Keratinocyte (primary cell): ENCODE results near the gene SLC7A7. TPM values are rescaled to one million over a fixed set of nuclear protein-coding genes. Genes with fewer than 3 reads are reported as not detected.

ENCODE experiments used
- DNase-seq: peaks from one replicate; pipeline ENCODE4 v3.0.0-alpha.2; 2011; ENCODE audit warnings: low read depth, missing footprints, low spot score
- FAIRE-seq: peaks from 2 replicates; lab custom pipeline; 2011; peaks lifted over from hg19 to GRCh38; lab: Jason Lieb, UNC
- H2AFZ ChIP-seq: 2 replicates; pipeline ENCODE4 v1.6.0; 2012; ENCODE audit warnings: low read length, control low read depth, inconsistent platforms; ENCODE audit not compliant: control insufficient read depth
- H3K27ac ChIP-seq: 2 replicates; pipeline ENCODE4 v1.5.1; 2011; ENCODE audit warnings: low read length; ENCODE audit not compliant: control insufficient read depth, insufficient read depth
- H3K27me3 ChIP-seq: 3 replicates; pipeline ENCODE4 v1.6.0; 2011; ENCODE audit warnings: low read length; ENCODE audit not compliant: control insufficient read depth, insufficient read depth; ENCODE audit errors: extremely low read depth
- H3K36me3 ChIP-seq, 2 experiments: 2 replicates in 1 of 2; 3 replicates in 1 of 2; pipeline ENCODE4 v1.5.1; 2011; ENCODE audit warnings: low read length in 2 of 2, mild to moderate bottlenecking in 1 of 2; ENCODE audit not compliant: control insufficient read depth in 2 of 2, insufficient read depth in 2 of 2; ENCODE audit errors: extremely low read depth in 1 of 2
- H3K4me1 ChIP-seq: 3 replicates; pipeline ENCODE4 v1.5.1; 2011; ENCODE audit warnings: low read length; ENCODE audit not compliant: control insufficient read depth, insufficient read depth; ENCODE audit errors: extremely low read depth
- H3K4me2 ChIP-seq: 3 replicates; pipeline ENCODE4 v1.6.0; 2011; ENCODE audit warnings: low read depth, low read length; ENCODE audit not compliant: control insufficient read depth, insufficient read depth; ENCODE audit errors: extremely low read depth
- H3K4me3 ChIP-seq, 3 experiments: fragments of 200-600 bp in 1 of 3; sonication (generic) in 1 of 3; 2 replicates in 2 of 3; 3 replicates in 1 of 3; pipeline ENCODE4 v1.5.1; 2011 to 2016; ENCODE audit warnings: low read length in 3 of 3, mild to moderate bottlenecking in 3 of 3, control low read depth in 2 of 3, inconsistent platforms in 1 of 3, low read depth in 1 of 3, mixed read lengths in 1 of 3, mixed run types in 1 of 3, moderate library complexity in 1 of 3; ENCODE audit not compliant: control insufficient read depth in 2 of 3, insufficient read depth in 2 of 3; ENCODE audit errors: extremely low read depth in 1 of 3
- H3K79me2 ChIP-seq: 2 replicates; pipeline ENCODE4 v1.6.0; 2012; ENCODE audit warnings: low read length; ENCODE audit not compliant: control insufficient read depth, insufficient read depth
- H3K9ac ChIP-seq: 3 replicates; pipeline ENCODE4 v1.6.0; 2011; ENCODE audit warnings: low read length; ENCODE audit not compliant: control insufficient read depth, insufficient read depth; ENCODE audit errors: extremely low read depth
- H3K9me1 ChIP-seq: 3 replicates; pipeline ENCODE4 v1.6.0; 2011; ENCODE audit warnings: low read length; ENCODE audit not compliant: control insufficient read depth, insufficient read depth; ENCODE audit errors: extremely low read depth
- H3K9me3 ChIP-seq: 2 replicates; pipeline ENCODE4 v1.5.1; 2012; ENCODE audit warnings: low read depth, low read length; ENCODE audit not compliant: control insufficient read depth
- H4K20me1 ChIP-seq: 3 replicates; pipeline ENCODE4 v1.6.0; 2011; ENCODE audit warnings: low read length; ENCODE audit not compliant: control insufficient read depth, insufficient read depth; ENCODE audit errors: extremely low read depth
- EZH2 ChIP-seq: IDR thresholded peaks from one replicate; pipeline ENCODE4 v1.6.1; 2012; ENCODE audit warnings: inconsistent platforms, mild to moderate bottlenecking, low read length, moderate library complexity
- dilution Hi-C: fragments of 300-500 bp; cut with MboI; formaldehyde crosslinking; loops from one replicate; pipeline ENCODE4 v1.7.0; 2020; ENCODE audit warnings: low sequenced_read_pairs; ENCODE audit not compliant: extremely low pct_ligation_motif_present
- polyA plus RNA-seq, 5 experiments: library from polyadenylated mRNA; depleted of rRNA in 3 of 5; stranded (reverse) in 3 of 5; stranded (forward) in 1 of 5; unstranded in 1 of 5; fragments of >200 nt; gene quantifications; 1 replicate in 1 of 5; 2 replicates in 3 of 5; 3 replicates in 1 of 5; pipeline versions ENCODE4 v1.2.1 to v1.2.3, GENCODE V29; 2011 to 2012; ENCODE audit warnings: missing spikeins in 2 of 5, low read depth in 1 of 5, low replicate concordance in 1 of 5
- TF ChIP-seq, protein P1 (sequence below), 3 experiments: IDR thresholded peaks in 1 of 3; conservative IDR thresholded peaks in 1 of 3; optimal IDR thresholded peaks in 1 of 3; 2 replicates in 2 of 3; 3 replicates in 1 of 3; pipeline versions ENCODE3 to v1.5.1; 2011; ENCODE audit warnings: low read length in 3 of 3, mild to moderate bottlenecking in 3 of 3, moderate library complexity in 2 of 3, control low read depth in 1 of 3, inconsistent platforms in 1 of 3; ENCODE audit not compliant: insufficient read depth in 2 of 3; ENCODE audit errors: extremely low read depth in 1 of 3

SLC7A7 gene
- polyA plus RNA-seq, 1 donor (not counting 4 experiments of a cell fraction or from before 2014, with no cell fraction given) = 0.20 TPM

- no peaks in the 10 kb centered on the region for H3K27me3 ChIP-seq
- dilution Hi-C loops = no loop called here
- H2AFZ ChIP-seq = no peak overlapping the region
- no peak overlapping the region for H3K4me3 ChIP-seq
- H4K20me1 ChIP-seq = no peaks in the 10 kb centered on the region
- DNase-seq (no peak), FAIRE-seq (no peak)
- no peaks in the 10 kb centered on the region for H3K9me3 ChIP-seq
- H3K9me1 ChIP-seq = no peaks in the 10 kb centered on the region
- H3K79me2 ChIP-seq = no peaks in the 10 kb centered on the region
- H3K4me2 ChIP-seq = no peak overlapping the region
- H3K4me1 ChIP-seq = peaks cover 11% of the 10 kb centered on the region
- no peak overlapping the region for H3K9ac ChIP-seq
- H3K36me3 ChIP-seq = no peaks in the 10 kb centered on the region
- no peak overlapping the region for H3K27ac ChIP-seq
- TF ChIP-seq, protein P1, sequence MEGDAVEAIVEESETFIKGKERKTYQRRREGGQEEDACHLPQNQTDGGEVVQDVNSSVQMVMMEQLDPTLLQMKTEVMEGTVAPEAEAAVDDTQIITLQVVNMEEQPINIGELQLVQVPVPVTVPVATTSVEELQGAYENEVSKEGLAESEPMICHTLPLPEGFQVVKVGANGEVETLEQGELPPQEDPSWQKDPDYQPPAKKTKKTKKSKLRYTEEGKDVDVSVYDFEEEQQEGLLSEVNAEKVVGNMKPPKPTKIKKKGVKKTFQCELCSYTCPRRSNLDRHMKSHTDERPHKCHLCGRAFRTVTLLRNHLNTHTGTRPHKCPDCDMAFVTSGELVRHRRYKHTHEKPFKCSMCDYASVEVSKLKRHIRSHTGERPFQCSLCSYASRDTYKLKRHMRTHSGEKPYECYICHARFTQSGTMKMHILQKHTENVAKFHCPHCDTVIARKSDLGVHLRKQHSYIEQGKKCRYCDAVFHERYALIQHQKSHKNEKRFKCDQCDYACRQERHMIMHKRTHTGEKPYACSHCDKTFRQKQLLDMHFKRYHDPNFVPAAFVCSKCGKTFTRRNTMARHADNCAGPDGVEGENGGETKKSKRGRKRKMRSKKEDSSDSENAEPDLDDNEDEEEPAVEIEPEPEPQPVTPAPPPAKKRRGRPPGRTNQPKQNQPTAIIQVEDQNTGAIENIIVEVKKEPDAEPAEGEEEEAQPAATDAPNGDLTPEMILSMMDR (optimal IDR thresholded peaks at IDR 0.05 in 1 of 3, IDR thresholded peaks at IDR 0.05 in 1 of 3, conservative IDR thresholded peaks at IDR 0.05 in 1 of 3; ENCODE audit: extremely low read depth in 1 of 3, insufficient read depth in 2 of 3, low read length in 3 of 3) = no peak
- no peak for TF ChIP-seq EZH2
Observed at GRCh38 chr14:22812744-22813143, 2.5 kb downstream of the SLC7A7 start.

DNA sequence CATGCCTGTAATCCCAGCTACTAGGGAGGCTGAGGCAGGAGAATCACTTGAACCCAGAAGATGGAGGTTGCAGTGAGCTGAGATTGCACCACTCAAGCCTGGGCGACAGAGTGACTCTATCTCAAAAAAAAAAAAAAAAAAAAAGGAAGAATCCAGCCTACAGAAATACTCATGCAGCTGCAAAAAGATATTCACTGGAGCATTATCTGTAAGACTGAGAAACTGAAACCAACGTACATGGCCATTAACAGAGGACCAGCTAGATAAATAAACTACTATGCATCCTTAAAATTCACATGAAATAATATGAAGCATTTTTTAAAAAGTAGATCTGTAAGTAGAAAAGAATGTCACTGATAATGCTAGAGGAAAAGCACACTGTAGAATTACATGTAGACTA, 3.5 kb downstream of the SLC7A7 start:
- no peak overlapping the region for H3K9ac ChIP-seq
- no peaks in the 10 kb centered on the region for H3K27me3 ChIP-seq
- no peaks in the 10 kb centered on the region for H3K9me3 ChIP-seq
- no peak for DNase-seq
- no peak overlapping the region for H3K27ac ChIP-seq
- H3K4me2 ChIP-seq = no peak overlapping the region
- H3K9me1 ChIP-seq = no peaks in the 10 kb centered on the region
- no peaks in the 10 kb centered on the region for H4K20me1 ChIP-seq
- FAIRE-seq = no peak
- H3K4me3 ChIP-seq = no peak overlapping the region
- H2AFZ ChIP-seq = no peak overlapping the region
- H3K79me2 ChIP-seq = no peaks in the 10 kb centered on the region
- no peaks in the 10 kb centered on the region for H3K36me3 ChIP-seq
- H3K4me1 ChIP-seq = peaks cover 18% of the 10 kb centered on the region
- no peak for TF ChIP-seq EZH2
- TF ChIP-seq, protein P1 (optimal IDR thresholded peaks at IDR 0.05 in 1 of 3, IDR thresholded peaks at IDR 0.05 in 1 of 3, conservative IDR thresholded peaks at IDR 0.05 in 1 of 3; ENCODE audit: extremely low read depth in 1 of 3, insufficient read depth in 2 of 3, low read length in 3 of 3) = no peak
- dilution Hi-C loops = no loop called here
